Stomach (tissue), 4 donors: Measurements from ENCODE around the gene NHERF1.

Experiments
- EP300 ChIP-seq: sonication (generic); formaldehyde crosslinking; IDR thresholded peaks from one replicate; pipeline ENCODE4 v1.6.1; 2017; ENCODE audit warnings: antibody characterized with exemption
- POLR2A ChIP-seq, 4 donors: fragments of 450-650 bp; IDR thresholded peaks; one replicate each; pipeline ENCODE4 v1.6.1; 2016; ENCODE audit warnings: antibody characterized with exemption in 4 of 4, control low read depth in 2 of 4, mild to moderate bottlenecking in 1 of 4, moderate library complexity in 1 of 4
- TF ChIP-seq, protein P1 (sequence below), 7 experiments: fragments of 450-650 bp in 4 of 7; fragments of 200-600 bp in 3 of 7; sonication (generic) in 3 of 7; IDR thresholded peaks; one replicate each; pipeline ENCODE4 v1.5.1; 2016 to 2019; ENCODE audit warnings: antibody characterized with exemption in 7 of 7, control low read depth in 2 of 7, mild to moderate bottlenecking in 1 of 7

DNA sequence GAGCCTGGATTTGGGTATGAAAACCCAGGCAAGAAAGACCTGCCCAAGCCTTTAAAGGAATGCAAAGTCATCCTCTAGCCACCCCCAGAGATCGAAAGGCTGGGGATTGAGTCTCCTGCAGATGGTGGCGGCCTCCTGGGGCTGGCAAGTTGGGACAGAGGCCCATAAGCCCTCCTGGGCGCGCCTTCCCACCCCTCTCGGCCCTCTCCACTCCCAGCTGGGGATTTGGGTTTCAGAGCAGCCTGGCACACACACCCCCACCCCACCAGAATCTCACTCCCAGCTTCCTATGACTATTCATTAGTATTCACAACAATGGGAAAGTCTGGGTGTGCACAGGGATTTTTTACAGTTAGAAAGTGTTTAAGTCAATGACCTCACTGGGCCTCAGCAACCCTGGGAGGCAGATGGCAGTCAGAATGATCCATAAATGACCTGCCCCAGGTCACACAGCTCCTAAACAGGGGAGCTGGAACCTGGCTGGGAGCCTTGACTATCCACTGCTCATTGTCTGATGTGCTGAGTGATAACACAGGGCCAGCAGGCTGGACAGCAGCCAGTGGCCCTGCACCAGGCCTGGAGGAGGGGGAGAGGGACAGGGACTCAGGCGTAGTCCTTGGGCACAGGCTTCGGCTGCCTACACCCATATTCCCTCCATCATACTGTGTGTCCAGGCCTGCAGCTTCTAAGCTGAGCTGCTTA is 12.1 kb downstream of the NHERF1 start:
- no peak for TF ChIP-seq EP300
- TF ChIP-seq, protein P1, sequence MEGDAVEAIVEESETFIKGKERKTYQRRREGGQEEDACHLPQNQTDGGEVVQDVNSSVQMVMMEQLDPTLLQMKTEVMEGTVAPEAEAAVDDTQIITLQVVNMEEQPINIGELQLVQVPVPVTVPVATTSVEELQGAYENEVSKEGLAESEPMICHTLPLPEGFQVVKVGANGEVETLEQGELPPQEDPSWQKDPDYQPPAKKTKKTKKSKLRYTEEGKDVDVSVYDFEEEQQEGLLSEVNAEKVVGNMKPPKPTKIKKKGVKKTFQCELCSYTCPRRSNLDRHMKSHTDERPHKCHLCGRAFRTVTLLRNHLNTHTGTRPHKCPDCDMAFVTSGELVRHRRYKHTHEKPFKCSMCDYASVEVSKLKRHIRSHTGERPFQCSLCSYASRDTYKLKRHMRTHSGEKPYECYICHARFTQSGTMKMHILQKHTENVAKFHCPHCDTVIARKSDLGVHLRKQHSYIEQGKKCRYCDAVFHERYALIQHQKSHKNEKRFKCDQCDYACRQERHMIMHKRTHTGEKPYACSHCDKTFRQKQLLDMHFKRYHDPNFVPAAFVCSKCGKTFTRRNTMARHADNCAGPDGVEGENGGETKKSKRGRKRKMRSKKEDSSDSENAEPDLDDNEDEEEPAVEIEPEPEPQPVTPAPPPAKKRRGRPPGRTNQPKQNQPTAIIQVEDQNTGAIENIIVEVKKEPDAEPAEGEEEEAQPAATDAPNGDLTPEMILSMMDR (IDR thresholded peaks at IDR 0.05) = no peak
- TF ChIP-seq POLR2A (IDR thresholded peaks at IDR 0.05) = no peak
